A673 (cell line): Measurements from ENCODE around the gene NBAS.

Experiments used
- CTCF ChIP-seq: fragments of 300-800, 200-600 bp; sonication (generic); conservative IDR thresholded peaks from 2 replicates; pipeline ENCODE4 v1.5.1; 2017; ENCODE audit warnings: low read depth, mild to moderate bottlenecking, antibody characterized with exemption, low read length, moderate library complexity, mixed read lengths
- EZH2 ChIP-seq: fragments of 200-600 bp; sonication (generic); IDR thresholded peaks from 2 replicates; pipeline ENCODE4 v1.6.1; 2017; ENCODE audit warnings: borderline replicate concordance, low read depth, mild to moderate bottlenecking, mixed read lengths, antibody characterized with exemption, low read length; ENCODE audit not compliant: poor library complexity, severe bottlenecking

- TF ChIP-seq CTCF: no peak
- TF ChIP-seq EZH2: no peak
Observed at GRCh38 chr2:15426606-15427005, 134.5 kb downstream of the NBAS start.
